Stimulated activated CD4-positive, alpha-beta T cell treated with anti-CD3 and anti-CD28 coated beads, Interleukin-15, amount 100 ng/mL, for 1 hour (primary cell): ENCODE measurements around the gene NEUROD6.

ENCODE experiments used
- DNase-seq, 2 donors: peaks; one replicate each; pipeline ENCODE4 v3.0.0-alpha.2; 2020; ENCODE audit warnings: low read depth in 1 of 2, low spot score in 1 of 2

Gene NEUROD6

GRCh38 chr7:31340603-31341002 is at the start of gene NEUROD6:
Gene NEUROD6 (minus strand): TSS chr7:31340726. CDS start chr7:31339268, 1,458 bp downstream.
- no peak for DNase-seq

GRCh38 chr7:31384466-31384865 is 43.9 kb upstream of the NEUROD6 start:
- DNase-seq = no peak

GRCh38 chr7:31382722-31383121 is 42.2 kb upstream of the NEUROD6 start:
- DNase-seq = no peak

GRCh38 chr7:31373337-31374289 is 33.1 kb upstream of the NEUROD6 start:
- no peak for DNase-seq

- DNase-seq = no peak
Measured at GRCh38 chr7:31372231-31372959, 31.9 kb upstream of the NEUROD6 start.

- DNase-seq = no peak
Measured at GRCh38 chr7:31371621-31372020, 31.1 kb upstream of the NEUROD6 start.

GRCh38 chr7:31370609-31371008 is 30.1 kb upstream of the NEUROD6 start:
- no peak for DNase-seq

- no peak for DNase-seq
Measured at GRCh38 chr7:31368620-31369019, 28.1 kb upstream of the NEUROD6 start.

- DNase-seq = no peak
Measured at GRCh38 chr7:31363496-31363895, 23.0 kb upstream of the NEUROD6 start.

- no peak for DNase-seq
Measured at GRCh38 chr7:31363051-31363450, 22.5 kb upstream of the NEUROD6 start.

GRCh38 chr7:31362401-31362800 is 21.9 kb upstream of the NEUROD6 start:
- DNase-seq = no peak

- no peak for DNase-seq
Measured at GRCh38 chr7:31358467-31358866, 17.9 kb upstream of the NEUROD6 start.

GRCh38 chr7:31345421-31345820 is 4.9 kb upstream of the NEUROD6 start:
- DNase-seq = no peak

GRCh38 chr7:31343516-31344305 is 3.2 kb upstream of the NEUROD6 start:
- DNase-seq = no peak

- DNase-seq = no peak
Measured at GRCh38 chr7:31341141-31341540, 615 bp upstream of the NEUROD6 start.

GRCh38 chr7:31340051-31340450 is 475 bp downstream of the NEUROD6 start:
- DNase-seq = no peak

- no peak for DNase-seq
Measured at GRCh38 chr7:31338706-31339105, 1.8 kb downstream of the NEUROD6 start.

GRCh38 chr7:31337002-31337565 is 3.4 kb downstream of the NEUROD6 start:
- DNase-seq = no peak

- no peak for DNase-seq
Measured at GRCh38 chr7:31336202-31337001, 4.1 kb downstream of the NEUROD6 start.

- DNase-seq = no peak
Measured at GRCh38 chr7:31335884-31336201, 4.7 kb downstream of the NEUROD6 start.
